Suprapubic skin (tissue), 4 donors: ENCODE data around the gene STAT6.

Experiments
- POLR2A ChIP-seq, 2 donors: fragments of 450-650 bp; IDR thresholded peaks; one replicate each; pipeline ENCODE4 v1.6.1; 2017; ENCODE audit warnings: antibody characterized with exemption in 2 of 2, mild to moderate bottlenecking in 2 of 2, moderate library complexity in 2 of 2
- POLR2AphosphoS5 ChIP-seq, 3 donors: sonication (generic); formaldehyde crosslinking; IDR thresholded peaks; one replicate each; pipeline ENCODE4 v1.6.1; 2017; ENCODE audit warnings: antibody characterized with exemption in 3 of 3
- TF ChIP-seq, protein P1 (sequence below), 2 donors: fragments of 200-600 bp in 1 of 2; fragments of 450-650 bp in 1 of 2; sonication (generic) in 1 of 2; IDR thresholded peaks; one replicate each; pipeline ENCODE4 v1.5.1; 2016 to 2019; ENCODE audit warnings: antibody characterized with exemption in 2 of 2, mild to moderate bottlenecking in 1 of 2, moderate library complexity in 1 of 2

DNA sequence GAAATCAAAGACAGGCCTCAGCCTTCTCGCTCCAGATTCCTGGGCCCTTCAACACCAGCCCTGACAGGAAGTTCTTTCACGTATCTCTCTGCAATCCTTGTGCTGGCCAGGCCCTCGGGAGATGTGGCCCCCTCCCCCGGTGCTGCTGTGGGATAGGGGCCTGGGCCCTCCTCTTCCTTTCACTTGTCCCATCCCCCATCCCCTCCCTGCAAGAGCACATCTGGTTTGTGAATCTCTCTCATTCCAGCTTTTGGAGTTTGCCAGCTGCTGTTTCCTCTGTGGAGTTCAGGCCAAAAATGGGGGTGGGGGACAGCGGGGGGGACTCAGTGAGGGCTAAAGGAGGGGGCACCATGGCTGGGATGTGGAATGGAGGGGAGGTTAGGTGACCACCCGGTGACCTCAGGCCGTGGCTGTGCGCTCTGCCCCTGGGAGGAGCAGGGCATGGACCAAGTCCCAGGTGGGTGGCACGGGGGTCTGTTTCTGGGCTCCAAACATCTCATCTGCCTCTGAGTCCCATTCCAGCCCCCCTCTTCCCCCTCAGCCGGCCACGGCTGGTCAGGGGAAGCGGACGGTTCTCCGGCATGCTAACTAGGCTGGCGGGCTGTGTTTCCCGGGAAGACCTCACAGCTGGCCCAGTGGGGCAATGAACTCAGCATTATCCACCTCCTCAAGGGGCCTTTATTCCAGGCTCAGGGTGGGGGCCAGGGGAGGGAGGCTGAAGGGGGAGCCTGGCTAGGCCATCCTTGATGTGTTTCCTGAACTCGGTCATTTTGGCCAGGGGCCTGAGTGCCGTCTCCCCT is 24.6 kb upstream of the STAT6 start:
- TF ChIP-seq, protein P1, sequence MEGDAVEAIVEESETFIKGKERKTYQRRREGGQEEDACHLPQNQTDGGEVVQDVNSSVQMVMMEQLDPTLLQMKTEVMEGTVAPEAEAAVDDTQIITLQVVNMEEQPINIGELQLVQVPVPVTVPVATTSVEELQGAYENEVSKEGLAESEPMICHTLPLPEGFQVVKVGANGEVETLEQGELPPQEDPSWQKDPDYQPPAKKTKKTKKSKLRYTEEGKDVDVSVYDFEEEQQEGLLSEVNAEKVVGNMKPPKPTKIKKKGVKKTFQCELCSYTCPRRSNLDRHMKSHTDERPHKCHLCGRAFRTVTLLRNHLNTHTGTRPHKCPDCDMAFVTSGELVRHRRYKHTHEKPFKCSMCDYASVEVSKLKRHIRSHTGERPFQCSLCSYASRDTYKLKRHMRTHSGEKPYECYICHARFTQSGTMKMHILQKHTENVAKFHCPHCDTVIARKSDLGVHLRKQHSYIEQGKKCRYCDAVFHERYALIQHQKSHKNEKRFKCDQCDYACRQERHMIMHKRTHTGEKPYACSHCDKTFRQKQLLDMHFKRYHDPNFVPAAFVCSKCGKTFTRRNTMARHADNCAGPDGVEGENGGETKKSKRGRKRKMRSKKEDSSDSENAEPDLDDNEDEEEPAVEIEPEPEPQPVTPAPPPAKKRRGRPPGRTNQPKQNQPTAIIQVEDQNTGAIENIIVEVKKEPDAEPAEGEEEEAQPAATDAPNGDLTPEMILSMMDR (IDR thresholded peaks at IDR 0.05): no peak
- TF ChIP-seq POLR2AphosphoS5 (IDR thresholded peaks at IDR 0.05): no peak
- TF ChIP-seq POLR2A (IDR thresholded peaks at IDR 0.05): no peak
